GM12801 (cell line): Measurements from ENCODE around the gene ZNF800.

Experiments used
- CTCF ChIP-seq: IDR thresholded peaks from one replicate; pipeline ENCODE4 v1.5.1; 2011; ENCODE audit warnings: control low read depth; ENCODE audit not compliant: insufficient read length; ENCODE audit errors: extremely low read depth

Gene ZNF800

GRCh38 chr7:127322351-127322750 lies 70.2 kb downstream of the ZNF800 start:
- no peak for TF ChIP-seq CTCF

GRCh38 chr7:127320974-127321373 lies 71.5 kb downstream of the ZNF800 start:
- no peak for TF ChIP-seq CTCF
